Activated CD4-positive, CD25-positive, alpha-beta regulatory T cell treated with anti-CD3 and anti-CD28 coated beads, Interleukin-2, amount 50 U/mL, for 16 hours (primary cell): ENCODE data around the gene IL26.
"Not testable (repeated sequence)": the region's sequence is repeated elsewhere in the genome, so short reads cannot be mapped to it uniquely, and the experiment has no call there.

Source experiments
- DNase-seq: peaks from one replicate; pipeline ENCODE4 v3.0.0-alpha.2; 2020; ENCODE audit warnings: low read depth, low spot score

Gene IL26

DNA sequence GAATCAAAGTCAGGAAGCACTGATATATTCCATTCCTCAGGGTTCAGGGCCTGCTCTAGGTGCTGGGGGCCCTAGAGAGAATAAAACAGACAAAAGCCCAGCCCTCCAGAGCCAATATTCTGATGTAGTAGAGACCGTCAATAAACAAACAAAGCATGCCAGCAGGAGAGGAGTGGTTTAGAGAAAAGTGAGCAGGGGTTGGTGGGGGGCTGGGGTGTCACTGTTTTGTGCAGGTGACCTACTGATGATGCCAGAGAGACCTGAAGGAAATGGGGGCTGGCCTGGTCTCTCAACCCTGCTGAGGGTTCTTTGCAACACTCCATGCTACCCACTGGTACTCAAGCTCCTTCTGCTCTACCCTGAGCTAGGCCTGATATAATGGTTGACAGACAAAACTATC is 26.5 kb downstream of the IL26 start:
- DNase-seq: no peak

DNA sequence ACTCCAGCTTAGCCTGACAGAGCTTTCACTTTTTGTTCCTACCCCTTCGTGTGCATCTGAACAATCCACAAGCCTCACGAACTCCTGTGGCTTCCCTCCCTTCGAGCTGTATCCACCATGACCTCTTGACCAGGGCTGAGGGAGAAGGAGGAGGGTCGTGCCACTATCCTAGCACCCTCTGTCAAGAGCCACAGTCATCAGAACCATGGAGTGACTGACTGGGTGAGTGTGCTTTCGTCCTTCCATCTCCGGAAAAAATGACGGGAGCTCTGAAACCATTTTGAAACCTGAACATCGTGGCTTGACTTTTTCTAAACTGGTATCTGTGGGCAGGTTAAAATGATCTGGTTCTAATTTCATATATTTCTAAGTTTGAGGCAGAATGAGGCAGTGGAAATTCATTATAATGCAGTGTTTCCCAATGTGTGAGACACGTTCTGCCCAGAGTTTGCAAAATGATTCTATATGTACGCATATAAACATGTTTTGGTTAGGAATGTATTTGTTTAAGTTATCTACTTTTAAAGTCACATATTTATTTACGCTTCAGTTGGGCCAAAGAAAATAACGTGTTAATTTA is 27.0 kb downstream of the IL26 start:
- no peak for DNase-seq

- no peak for DNase-seq
These were observed 35.3 kb downstream of the IL26 start for GRCh38 chr12:68190301-68190700.

- no peak for DNase-seq
These were observed 35.8 kb downstream of the IL26 start for GRCh38 chr12:68189821-68190242.

DNA sequence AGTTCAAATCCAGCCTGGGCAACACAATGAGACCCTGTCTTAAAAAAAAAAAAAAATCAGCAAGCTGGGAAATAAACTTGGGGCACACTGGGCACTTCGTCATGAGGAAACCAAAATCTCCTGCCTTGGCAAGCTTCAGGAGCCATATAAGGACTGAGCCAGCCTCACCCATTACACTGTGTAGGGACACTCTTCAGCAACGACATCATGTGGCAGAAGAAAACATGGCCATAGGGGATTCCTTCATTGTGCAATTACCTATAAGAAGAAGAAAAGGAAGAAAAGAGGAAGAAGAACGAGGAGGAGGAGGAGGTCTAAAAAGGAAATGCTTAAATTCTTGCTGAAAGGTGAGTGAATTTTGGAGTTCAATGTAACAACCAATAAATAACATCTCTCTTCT is 40.0 kb downstream of the IL26 start:
- DNase-seq: no peak

DNA sequence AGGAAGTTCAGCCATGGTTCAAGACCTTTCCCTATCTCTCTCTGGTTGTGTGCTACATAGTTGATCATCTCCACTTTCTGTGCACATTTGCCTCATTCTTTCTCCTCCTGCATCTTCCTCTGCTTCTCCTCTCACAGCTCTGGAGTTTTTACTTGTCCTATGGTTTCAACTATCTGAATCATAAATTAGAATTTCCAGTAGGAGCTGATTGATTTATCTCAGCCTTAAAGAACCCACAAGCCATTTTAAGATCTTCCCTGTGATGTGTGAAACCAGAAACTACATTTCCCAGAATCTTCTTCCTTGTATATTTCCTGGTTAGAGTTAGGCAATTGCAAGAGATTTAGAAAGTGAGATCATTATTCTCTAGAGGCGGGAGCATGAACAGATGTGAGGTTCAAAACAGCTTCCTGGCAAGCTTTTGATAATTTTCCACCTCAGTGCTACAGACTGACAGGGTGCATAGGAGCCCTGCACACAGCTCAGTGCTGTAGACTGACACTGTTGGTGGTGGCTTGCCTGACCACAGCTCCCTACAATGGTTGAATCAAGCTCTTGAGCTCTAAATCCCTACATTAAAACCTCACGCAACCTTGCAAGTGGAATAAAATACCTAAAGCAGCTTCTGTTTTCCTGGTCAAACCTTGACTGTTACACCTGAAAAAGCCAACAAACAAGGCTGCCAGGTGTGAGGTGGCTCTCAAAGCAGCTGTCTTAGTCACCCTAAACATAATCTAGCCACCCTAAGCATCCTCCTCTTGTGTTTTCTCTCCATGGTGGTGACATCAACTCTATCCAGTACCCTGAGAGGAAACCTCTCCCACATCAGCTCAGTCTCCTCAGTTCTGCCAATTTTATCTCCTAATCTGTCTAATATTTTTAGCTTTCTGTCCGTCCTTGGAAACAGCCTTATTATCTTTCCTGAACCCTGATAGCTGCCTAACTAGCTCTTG is 44.5 kb downstream of the IL26 start:
- DNase-seq: no peak

DNA sequence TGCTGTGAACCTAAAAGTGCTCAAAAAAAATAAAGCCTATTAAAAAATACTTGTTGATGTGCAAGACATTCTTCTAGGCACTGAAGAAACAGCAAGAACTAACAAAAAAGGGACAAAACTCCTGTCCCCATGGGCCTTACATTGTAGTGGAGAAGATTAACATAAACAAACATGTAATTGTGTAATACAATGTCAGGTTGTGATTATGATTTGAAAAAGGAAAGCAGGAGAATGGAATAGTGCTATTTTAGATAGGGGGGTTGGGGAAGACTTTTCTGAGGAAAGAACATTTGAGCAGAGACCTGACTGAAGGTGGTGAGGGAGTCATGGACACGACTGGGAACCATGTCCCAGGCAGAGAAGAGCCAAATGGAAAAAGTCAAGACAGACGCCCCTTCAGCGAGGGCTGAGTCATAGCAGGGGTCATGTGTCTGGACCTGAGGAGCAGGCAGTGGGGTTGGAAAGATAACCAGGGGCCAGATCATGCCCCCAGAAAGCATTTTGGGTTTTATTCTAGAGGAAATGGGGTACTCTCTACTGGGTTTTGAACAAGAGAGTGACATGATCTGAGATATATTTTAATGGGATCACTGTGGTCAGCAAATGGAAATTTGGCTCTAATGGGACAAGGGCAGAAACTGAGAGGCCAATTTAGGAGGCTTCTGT is 46.7 kb downstream of the IL26 start:
- DNase-seq: no peak

- DNase-seq: no peak
These were observed 47.4 kb downstream of the IL26 start for GRCh38 chr12:68178184-68178583.

- DNase-seq: no peak
These were observed 48.0 kb downstream of the IL26 start for GRCh38 chr12:68177562-68177961.

DNA sequence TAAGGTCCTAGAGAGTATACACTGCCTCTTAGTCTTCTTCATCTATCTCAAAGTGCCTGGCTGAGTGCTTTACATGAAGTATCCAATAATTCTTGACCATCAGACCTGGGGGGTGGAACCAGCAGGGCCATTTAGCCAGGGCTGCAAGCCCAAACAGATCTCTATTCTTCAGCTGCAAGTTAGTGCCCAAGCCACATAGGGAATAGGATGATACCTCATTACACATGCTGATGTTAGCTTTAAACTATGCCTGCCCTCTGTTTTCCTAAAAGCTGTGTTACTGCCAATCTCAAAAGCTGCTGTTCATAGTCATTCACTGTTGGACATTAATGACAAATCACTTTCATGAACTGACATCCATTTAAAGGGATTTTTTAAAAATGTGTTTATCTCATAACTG is 49.4 kb downstream of the IL26 start:
- DNase-seq: no peak

GRCh38 chr12:68175557-68176061 is 50.0 kb downstream of the IL26 start:
- peak; percentile 26 for DNase-seq

- DNase-seq: not testable (repeated sequence)
These were observed 50.8 kb downstream of the IL26 start for GRCh38 chr12:68174761-68175160.

DNA sequence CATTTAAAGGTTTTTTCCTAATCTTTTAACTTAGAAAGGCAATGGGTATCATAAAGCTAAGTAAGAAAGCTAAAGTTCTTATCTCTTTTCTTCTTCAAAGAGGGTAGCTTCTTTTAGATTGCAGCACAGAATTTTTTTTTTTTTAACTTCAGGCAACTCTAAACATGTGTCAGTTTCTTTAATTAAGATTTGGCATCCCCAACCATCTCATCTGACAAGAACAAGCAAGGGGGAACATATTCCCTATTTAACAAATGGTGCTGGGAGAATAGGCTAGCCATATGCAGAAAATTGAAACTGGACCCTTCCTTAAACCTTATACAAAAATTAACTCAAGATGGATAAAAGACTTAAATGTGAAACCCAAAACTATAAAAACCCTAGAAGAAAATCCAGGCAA is 51.8 kb downstream of the IL26 start:
- no peak for DNase-seq

- no peak for DNase-seq
These were observed 54.9 kb downstream of the IL26 start for GRCh38 chr12:68170726-68171125.

GRCh38 chr12:68169213-68169889 is 56.3 kb downstream of the IL26 start:
- no peak for DNase-seq

DNA sequence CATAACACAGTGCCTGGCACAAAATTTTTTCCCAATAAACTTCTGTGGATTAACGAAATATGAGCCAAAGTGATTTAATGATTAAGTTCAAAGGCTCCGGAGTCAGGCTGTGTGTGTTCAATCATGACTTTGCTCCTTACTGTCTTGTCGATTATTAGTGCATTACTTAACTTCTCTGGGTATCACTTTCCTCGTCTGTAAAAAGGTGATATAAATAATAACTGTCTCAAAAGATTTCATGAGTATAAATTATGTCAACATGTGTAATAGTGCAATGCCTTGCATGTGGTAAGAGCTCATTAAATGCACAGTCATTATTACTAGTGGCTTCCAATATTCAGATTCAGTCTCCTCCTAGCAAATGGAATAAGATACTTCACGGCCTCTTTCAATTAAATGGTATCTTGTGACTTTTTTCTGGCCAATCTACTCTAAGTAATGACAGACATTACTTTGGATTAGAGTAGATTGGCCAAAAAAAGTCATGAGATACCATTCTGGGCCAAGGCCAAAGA is 59.2 kb downstream of the IL26 start:
- no peak for DNase-seq

DNA sequence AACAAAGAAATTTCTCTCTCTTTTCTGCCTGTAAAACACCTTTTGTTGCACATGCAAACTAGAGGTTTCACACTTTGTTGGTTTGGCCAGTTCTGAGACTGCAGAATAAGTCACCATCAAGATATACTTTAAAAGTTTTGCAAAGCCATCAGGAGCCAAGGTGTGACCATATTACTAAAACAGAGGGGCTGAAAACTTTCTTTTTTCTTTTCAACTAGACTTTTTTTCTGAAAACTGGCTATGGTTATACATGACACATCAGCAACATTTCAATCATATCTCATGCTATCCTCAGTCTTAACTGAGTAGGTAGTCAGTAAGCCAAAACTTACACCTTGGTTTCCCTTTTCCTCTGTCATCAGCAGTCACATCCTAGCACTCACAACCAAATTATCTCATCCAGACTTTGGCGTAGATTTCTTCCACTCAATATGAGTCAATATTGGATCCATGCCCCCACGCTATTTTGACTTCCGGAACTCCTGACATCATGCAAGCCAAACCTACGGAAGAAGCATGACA is 62.0 kb downstream of the IL26 start:
- no peak for DNase-seq

DNA sequence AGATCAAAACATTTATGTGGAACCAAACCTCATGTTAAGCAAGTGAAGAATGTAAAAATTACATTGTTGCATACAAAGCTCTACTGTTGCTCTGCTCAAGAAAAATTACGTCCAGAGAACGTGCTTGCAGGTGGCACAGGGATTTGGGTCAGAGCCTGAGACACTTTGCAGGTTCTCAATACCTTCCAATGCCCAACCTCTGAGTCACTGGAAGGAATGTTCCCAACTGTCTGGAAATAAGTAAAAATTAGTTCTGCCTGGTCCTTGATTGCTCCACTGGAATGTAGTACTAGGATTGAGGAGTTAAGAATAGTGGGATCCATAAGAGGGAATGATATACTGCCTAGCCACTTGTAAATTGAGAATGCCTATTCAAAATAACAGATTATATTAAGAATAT is 63.2 kb downstream of the IL26 start:
- no peak for DNase-seq

GRCh38 chr12:68159681-68160304 is 65.8 kb downstream of the IL26 start, which contains the start of gene IFNG:
IFNG (minus strand) TSS chr12:68159740; CDS start chr12:68159615, 125 bp downstream.
- no peak for DNase-seq

DNA sequence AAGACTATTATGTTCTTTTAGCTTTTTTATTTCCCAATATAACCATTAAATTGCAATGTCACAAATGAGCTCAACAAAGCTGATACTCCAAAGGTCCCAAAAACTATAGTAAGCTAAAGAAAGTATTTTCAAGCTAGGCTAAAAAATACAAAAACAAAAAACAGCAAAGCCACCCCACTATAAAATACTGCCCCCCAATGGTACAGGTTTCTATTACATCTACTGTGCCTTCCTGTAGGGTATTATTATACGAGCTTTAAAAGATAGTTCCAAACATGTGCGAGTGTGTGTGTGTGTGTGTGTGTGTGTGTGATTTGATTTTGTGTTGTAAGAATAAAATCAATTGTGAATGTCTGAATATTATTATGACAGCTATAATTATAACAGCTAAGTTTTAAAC is 67.2 kb downstream of the IL26 start:
- no peak for DNase-seq

GRCh38 chr12:68157380-68157779 is 68.2 kb downstream of the IL26 start:
- no peak for DNase-seq
